GM12874 (cell line): ENCODE measurements around the gene ZNRF1.

Source experiments
- CTCF ChIP-seq: IDR thresholded peaks from 2 replicates; pipeline ENCODE4 v1.5.1; 2011; ENCODE audit warnings: low read depth, mild to moderate bottlenecking, control low read depth, low read length, moderate library complexity; ENCODE audit not compliant: insufficient read depth

Gene ZNRF1

GRCh38 chr16:75087375-75087979, 88.7 kb downstream of the ZNRF1 start:
- no peak for TF ChIP-seq CTCF

- no peak for TF ChIP-seq CTCF
Observed at GRCh38 chr16:75088216-75088615, 89.4 kb downstream of the ZNRF1 start.

- TF ChIP-seq CTCF = no peak
Observed at GRCh38 chr16:75088934-75089333, 90.1 kb downstream of the ZNRF1 start.

- TF ChIP-seq CTCF = no peak
Observed at GRCh38 chr16:75089486-75090202, 90.8 kb downstream of the ZNRF1 start.

GRCh38 chr16:75092777-75093176, 94.0 kb downstream of the ZNRF1 start:
- no peak for TF ChIP-seq CTCF

- no peak for TF ChIP-seq CTCF
Observed at GRCh38 chr16:75093598-75094540, 95.0 kb downstream of the ZNRF1 start.

GRCh38 chr16:75095204-75095621, 96.4 kb downstream of the ZNRF1 start:
- TF ChIP-seq CTCF = no peak
